K562 (cell line): Measurements from ENCODE around the gene DNASE1L1. TPM values are rescaled to one million over a fixed set of nuclear protein-coding genes. Genes with fewer than 3 reads are reported as not detected.
A peak's percentile ranks its signal among the peaks of the same experiment; 100 is the strongest.

Experiments used
- ATAC-seq: fragments of 200-7000 bp; cut with Tn5 transposase; 3 replicates; pipeline ENCODE4 v1.9.1; 2020; ENCODE audit warnings: moderate library complexity
- BruUV-seq: library from RNA; stranded (reverse); fragments of 400-500 nt; replicated peaks from 2 replicates; lab custom pipeline; 2021; lab: Mats Ljungman, UMichigan
- CTCF ChIA-PET: fragments of 300-600 bp; formaldehyde crosslinking; extraction: SDS; loops from one replicate; lab custom pipeline; 2021; ENCODE audit warnings: low intra/inter-chr PET ratio; lab: Yijun Ruan, JAX
- POLR2A ChIA-PET: fragments of 300-600, 350-650 bp; sonication (Branson Sonifier 250); formaldehyde crosslinking; extraction: SDS; loops from one replicate; lab custom pipeline; 2021; ENCODE audit warnings: antibody characterized with exemption, inconsistent platforms; lab: Yijun Ruan, JAX
- DNase-seq, 4 experiments: peaks; one replicate each; pipeline versions ENCODE4 v3.0.0 to v3.0.0-alpha.2; 2011 to 2018; ENCODE audit warnings: low spot score in 3 of 4, mixed read lengths in 3 of 4; ENCODE audit errors: extremely low read depth in 1 of 4
- FAIRE-seq: peaks from 2 replicates; lab custom pipeline; 2011; peaks lifted over from hg19 to GRCh38; lab: Jason Lieb, UNC
- H2AFZ ChIP-seq: 2 replicates; pipeline ENCODE4 v1.6.0; 2011; ENCODE audit warnings: low read depth, low read length, control low read depth, inconsistent platforms
- H3K27ac ChIP-seq: fragments of 200-600 bp; 3 replicates; pipeline ENCODE4 v1.8.0; 2011; ENCODE audit warnings: low read depth, mild to moderate bottlenecking, control low read depth, inconsistent platforms, low read length, moderate library complexity, mixed read lengths; ENCODE audit errors: extremely low read depth
- H3K27me3 ChIP-seq, 2 experiments: fragments of 300-600 bp in 1 of 2; 2 replicates in 1 of 2; 3 replicates in 1 of 2; pipeline versions ENCODE4 v1.6.0 to v1.8.0; 2011; ENCODE audit warnings: inconsistent platforms in 2 of 2, low read length in 2 of 2, mild to moderate bottlenecking in 1 of 2, mixed read lengths in 1 of 2, moderate library complexity in 1 of 2; ENCODE audit not compliant: control insufficient read depth in 2 of 2, insufficient read depth in 2 of 2
- H3K36me3 ChIP-seq: fragments of 300-600 bp; 3 replicates; pipeline ENCODE4 v1.8.0; 2011; ENCODE audit warnings: mild to moderate bottlenecking, low read length, inconsistent platforms; ENCODE audit not compliant: control insufficient read depth, insufficient read depth
- H3K4me1 ChIP-seq, 2 experiments: fragments of 200-600 bp in 1 of 2; replicated peaks in 1 of 2; 2 replicates in 1 of 2; 3 replicates in 1 of 2; pipeline versions ENCODE4 v1.5.1 to v1.8.0; 2011; ENCODE audit warnings: inconsistent platforms in 2 of 2, low read length in 2 of 2, mild to moderate bottlenecking in 1 of 2, mixed read lengths in 1 of 2, moderate library complexity in 1 of 2; ENCODE audit not compliant: control insufficient read depth in 2 of 2, insufficient read depth in 2 of 2
- H3K4me2 ChIP-seq: 2 replicates; pipeline ENCODE4 v1.6.1; 2011; ENCODE audit warnings: low read length, control low read depth, inconsistent platforms, mixed read lengths; ENCODE audit not compliant: insufficient read depth
- H3K4me3 ChIP-seq: fragments of 200-600 bp; sonication (generic), shearing (Covaris generic); 2 replicates; pipeline ENCODE4 v1.5.1; 2016; ENCODE audit warnings: control low read depth, inconsistent platforms
- H3K79me2 ChIP-seq: fragments of 200-600 bp; 3 replicates; pipeline ENCODE4 v1.8.0; 2011; ENCODE audit warnings: low read length, inconsistent platforms; ENCODE audit not compliant: control insufficient read depth, insufficient read depth
- H3K9ac ChIP-seq, 2 experiments: 2 replicates each; pipeline versions ENCODE4 v1.6.0 to v1.6.1; 2011; ENCODE audit warnings: low read depth in 2 of 2, low read length in 2 of 2, control low read depth in 1 of 2, inconsistent platforms in 1 of 2, mild to moderate bottlenecking in 1 of 2, mixed read lengths in 1 of 2; ENCODE audit not compliant: insufficient read depth in 1 of 2
- H3K9me1 ChIP-seq: one replicate; pipeline ENCODE4 v1.6.0; 2011; ENCODE audit warnings: inconsistent platforms, mild to moderate bottlenecking, low read length, moderate library complexity; ENCODE audit not compliant: control insufficient read depth, insufficient read depth
- H3K9me3 ChIP-seq: replicated peaks from 2 replicates; pipeline ENCODE4 v1.5.1; 2011; ENCODE audit warnings: low read depth, low read length, inconsistent platforms; ENCODE audit not compliant: control insufficient read depth, insufficient read depth
- H4K20me1 ChIP-seq: replicated peaks from 2 replicates; pipeline ENCODE4 v1.6.1; 2011; ENCODE audit warnings: low read length, inconsistent platforms, mixed read lengths; ENCODE audit not compliant: control insufficient read depth, insufficient read depth
- CBFA2T3 ChIP-seq: fragments of 450-650 bp; IDR thresholded peaks from 2 replicates; pipeline ENCODE4 v1.6.1; 2017
- GABPA ChIP-seq: fragments of 200-800 bp; sonication (Bioruptor generic); conservative IDR thresholded peaks from 2 replicates; pipeline ENCODE4 v1.6.1; 2016; ENCODE audit warnings: low read depth, missing genetic modification characterization, missing compliant biosample characterization
- SIN3A ChIP-seq, 2 experiments: fragments of 150-350 bp in 1 of 2; IDR thresholded peaks; 2 replicates each; pipeline ENCODE4 v1.6.1; 2011 to 2016; ENCODE audit warnings: borderline replicate concordance in 2 of 2, low read depth in 2 of 2, low read length in 2 of 2, mild to moderate bottlenecking in 2 of 2, moderate library complexity in 2 of 2; ENCODE audit not compliant: control insufficient read depth in 1 of 2
- ZBTB8A ChIP-seq: fragments of 450-650 bp; IDR thresholded peaks from 2 replicates; pipeline ENCODE4 v1.6.1; 2018; ENCODE audit warnings: mild to moderate bottlenecking, moderate library complexity; ENCODE audit not compliant: partially characterized antibody
- ZKSCAN1 ChIP-seq: fragments of 150-350 bp; IDR thresholded peaks from 2 replicates; pipeline ENCODE4 v1.6.1; 2016; ENCODE audit warnings: low read depth, low read length
- ZMIZ1 ChIP-seq, 2 experiments: fragments of 150-350 bp in 1 of 2; IDR thresholded peaks; 2 replicates each; pipeline ENCODE4 v1.6.1; 2012 to 2016; ENCODE audit warnings: low read depth in 2 of 2, low read length in 2 of 2, mild to moderate bottlenecking in 1 of 2, moderate library complexity in 1 of 2
- WGBS: fragments of 100-300 bp; shearing (Covaris generic); methylation state at CpG from one replicate; pipeline ENCODE4 v1.1.6; 2016; ENCODE audit warnings: low coverage, mixed read lengths; ENCODE audit not compliant: insufficient coverage; ENCODE audit errors: missing lambda C conversion rate; 5-methylcytosine and 5-hydroxymethylcytosine counted together
- in situ Hi-C: fragments of 300-500 bp; cut with MboI; formaldehyde crosslinking; loops from 4 replicates; pipeline ENCODE4 v1.15.0; 2018; ENCODE audit warnings: inconsistent platforms, mixed read lengths
- intact Hi-C: fragments of 100-400 bp; cut with micrococcal nuclease; formaldehyde crosslinking; loops from 2 replicates; pipeline ENCODE4 v1.14.2; 2022
- polyA plus RNA-seq, 8 experiments: library from polyadenylated mRNA; depleted of rRNA in 4 of 8; stranded (reverse) in 5 of 8; unstranded in 3 of 8; fragments of >200 nt; fragmentation: Nextera tagmentation in 2 of 8; fragmentation: Illumina TruSeq in 1 of 8; extraction: Ambion mirVana in 2 of 8; extraction: Trizol in 1 of 8; gene quantifications; 2 replicates each; pipeline versions ENCODE4 v1.2.1 to v1.2.3, GENCODE V29; 2011 to 2014; ENCODE audit warnings: inconsistent platforms in 1 of 8, missing spikeins in 1 of 8
- total RNA-seq, 7 experiments: library from RNA; depleted of rRNA in 6 of 7; stranded (reverse); fragments of >200 nt in 6 of 7; fragmentation: Illumina TruSeq in 2 of 7; extraction: Trizol in 2 of 7; gene quantifications; 2 replicates each; pipeline versions ENCODE4 v1.2.1 to v1.2.3, GENCODE V29; 2011 to 2021; ENCODE audit warnings: low replicate concordance in 1 of 7
- TF ChIP-seq, protein P1 (sequence below): fragments of 450-650 bp; IDR thresholded peaks from 2 replicates; pipeline ENCODE4 v1.6.1; 2017; ENCODE audit warnings: mild to moderate bottlenecking, moderate library complexity
- TF ChIP-seq, protein P2 (sequence below): sonication (generic); formaldehyde crosslinking; IDR thresholded peaks from 2 replicates; pipeline ENCODE4 v1.8.1; 2023; ENCODE audit warnings: mild to moderate bottlenecking, missing genetic modification reagents
- TF ChIP-seq, protein P3 (sequence below): sonication (generic); formaldehyde crosslinking; IDR thresholded peaks from 2 replicates; pipeline ENCODE4 v1.8.0; 2023; ENCODE audit warnings: mild to moderate bottlenecking, missing genetic modification reagents

Gene DNASE1L1
- total and polyA plus RNA-seq, 9 of the 15 experiments (the other 6 are each of a cell fraction or from before 2014, with no cell fraction given), result 0.73 to 12.6 (median 7.9) TPM

DNA sequence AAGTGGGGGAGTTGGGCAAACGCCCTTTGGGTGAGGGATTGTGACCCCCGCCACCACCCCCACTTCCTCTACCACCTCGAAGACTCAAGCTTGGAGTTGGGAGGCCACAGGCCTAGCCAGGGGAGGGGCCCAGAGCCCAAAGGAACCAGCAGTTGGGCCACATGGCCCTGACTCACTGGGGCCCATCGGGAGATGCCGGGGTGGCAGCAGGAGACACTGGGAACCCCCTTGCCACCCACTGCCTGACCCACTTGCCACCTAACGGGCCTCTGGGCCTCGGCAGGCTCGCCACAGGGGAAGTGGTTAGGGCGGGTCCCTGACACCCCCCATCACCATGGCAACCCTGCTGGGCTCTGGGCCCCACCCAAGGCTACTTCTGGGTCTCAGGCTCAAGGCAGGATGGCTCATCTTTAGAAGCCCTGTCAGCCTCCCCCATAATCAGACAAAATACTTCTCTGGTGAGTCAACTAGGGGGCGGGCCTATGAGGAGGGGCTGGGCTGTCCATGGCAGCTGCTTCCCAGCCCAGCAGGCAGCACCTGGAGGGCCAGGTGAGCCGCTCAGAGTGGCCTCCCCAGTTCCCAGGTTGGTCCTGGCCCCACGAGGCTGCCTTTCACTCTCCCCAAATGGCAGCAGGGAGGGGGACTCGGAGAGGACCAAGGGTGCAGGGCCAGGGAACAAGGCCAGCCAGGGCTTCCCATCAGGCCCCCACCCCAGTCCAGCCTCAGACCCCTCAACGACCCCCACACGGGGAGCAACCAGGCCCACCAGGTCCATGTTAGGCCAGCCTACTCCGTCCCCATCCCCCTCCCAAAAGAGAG, 40.2 kb downstream of the DNASE1L1 start:
- Histone ChIP-seq H3K9ac (peak overlapping the region; percentile 91 to 94), H3K79me2 (peaks cover 61% of the 10 kb centered on the region), H3K36me3 (peaks cover 50% of the 10 kb centered on the region; the same call in 2 of the 3 replicates), H2AFZ (no peak overlapping the region), H3K27ac (peak overlapping the region; percentile 99), H3K9me1 (no peaks in the 10 kb centered on the region), H3K4me1 (peaks cover 16 to 78% of the 10 kb centered on the region in 2 experiments), H3K9me3 (no peaks in the 10 kb centered on the region), H3K4me2 (peak overlapping the region; percentile 96), H3K27me3 (no peaks in the 10 kb centered on the region), H3K4me3 (peak overlapping the region; percentile 89), H4K20me1 (no peaks in the 10 kb centered on the region; the same call in 1 of the 2 replicates)
- ATAC-seq (peak; percentile 79), FAIRE-seq (peak; percentile 97), DNase-seq (peak; percentile 73 to 94 (median 82))
- ChIA-PET POLR2A (interaction anchor here (0.6 to 1.3 kb wide), 7 partner anchors 11 to 591 kb away, joined by 3 to 5 read pairs (median 4); partner anchors contain the start of gene FAM3A), CTCF (no interaction called here)
- WGBS, result 2% methylated on average over 7 of the region's 16 CpGs
- BruUV-seq, result no TSS peak
- intact Hi-C loops, result no loop called here
- in situ Hi-C loops, result no loop called here
- TF ChIP-seq SIN3A (IDR thresholded peaks at IDR 0.05; ENCODE audit: borderline replicate concordance in 2 of 2, control insufficient read depth in 1 of 2, low read depth in 2 of 2, low read length in 2 of 2) (peak in 1 of 2 experiments; percentile 35; a peak in 1 of 4 replicates), ZBTB8A (no peak), GABPA (no peak), ZMIZ1 (IDR thresholded peaks at IDR 0.05; ENCODE audit: low read depth in 2 of 2, low read length in 2 of 2) (no peak), CBFA2T3 (peak; percentile 57), ZKSCAN1 (no peak)
- TF ChIP-seq, protein P1, sequence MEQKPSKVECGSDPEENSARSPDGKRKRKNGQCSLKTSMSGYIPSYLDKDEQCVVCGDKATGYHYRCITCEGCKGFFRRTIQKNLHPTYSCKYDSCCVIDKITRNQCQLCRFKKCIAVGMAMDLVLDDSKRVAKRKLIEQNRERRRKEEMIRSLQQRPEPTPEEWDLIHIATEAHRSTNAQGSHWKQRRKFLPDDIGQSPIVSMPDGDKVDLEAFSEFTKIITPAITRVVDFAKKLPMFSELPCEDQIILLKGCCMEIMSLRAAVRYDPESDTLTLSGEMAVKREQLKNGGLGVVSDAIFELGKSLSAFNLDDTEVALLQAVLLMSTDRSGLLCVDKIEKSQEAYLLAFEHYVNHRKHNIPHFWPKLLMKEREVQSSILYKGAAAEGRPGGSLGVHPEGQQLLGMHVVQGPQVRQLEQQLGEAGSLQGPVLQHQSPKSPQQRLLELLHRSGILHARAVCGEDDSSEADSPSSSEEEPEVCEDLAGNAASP, result no peak
- TF ChIP-seq, protein P2, sequence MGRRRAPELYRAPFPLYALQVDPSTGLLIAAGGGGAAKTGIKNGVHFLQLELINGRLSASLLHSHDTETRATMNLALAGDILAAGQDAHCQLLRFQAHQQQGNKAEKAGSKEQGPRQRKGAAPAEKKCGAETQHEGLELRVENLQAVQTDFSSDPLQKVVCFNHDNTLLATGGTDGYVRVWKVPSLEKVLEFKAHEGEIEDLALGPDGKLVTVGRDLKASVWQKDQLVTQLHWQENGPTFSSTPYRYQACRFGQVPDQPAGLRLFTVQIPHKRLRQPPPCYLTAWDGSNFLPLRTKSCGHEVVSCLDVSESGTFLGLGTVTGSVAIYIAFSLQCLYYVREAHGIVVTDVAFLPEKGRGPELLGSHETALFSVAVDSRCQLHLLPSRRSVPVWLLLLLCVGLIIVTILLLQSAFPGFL, result no peak
- TF ChIP-seq, protein P3, sequence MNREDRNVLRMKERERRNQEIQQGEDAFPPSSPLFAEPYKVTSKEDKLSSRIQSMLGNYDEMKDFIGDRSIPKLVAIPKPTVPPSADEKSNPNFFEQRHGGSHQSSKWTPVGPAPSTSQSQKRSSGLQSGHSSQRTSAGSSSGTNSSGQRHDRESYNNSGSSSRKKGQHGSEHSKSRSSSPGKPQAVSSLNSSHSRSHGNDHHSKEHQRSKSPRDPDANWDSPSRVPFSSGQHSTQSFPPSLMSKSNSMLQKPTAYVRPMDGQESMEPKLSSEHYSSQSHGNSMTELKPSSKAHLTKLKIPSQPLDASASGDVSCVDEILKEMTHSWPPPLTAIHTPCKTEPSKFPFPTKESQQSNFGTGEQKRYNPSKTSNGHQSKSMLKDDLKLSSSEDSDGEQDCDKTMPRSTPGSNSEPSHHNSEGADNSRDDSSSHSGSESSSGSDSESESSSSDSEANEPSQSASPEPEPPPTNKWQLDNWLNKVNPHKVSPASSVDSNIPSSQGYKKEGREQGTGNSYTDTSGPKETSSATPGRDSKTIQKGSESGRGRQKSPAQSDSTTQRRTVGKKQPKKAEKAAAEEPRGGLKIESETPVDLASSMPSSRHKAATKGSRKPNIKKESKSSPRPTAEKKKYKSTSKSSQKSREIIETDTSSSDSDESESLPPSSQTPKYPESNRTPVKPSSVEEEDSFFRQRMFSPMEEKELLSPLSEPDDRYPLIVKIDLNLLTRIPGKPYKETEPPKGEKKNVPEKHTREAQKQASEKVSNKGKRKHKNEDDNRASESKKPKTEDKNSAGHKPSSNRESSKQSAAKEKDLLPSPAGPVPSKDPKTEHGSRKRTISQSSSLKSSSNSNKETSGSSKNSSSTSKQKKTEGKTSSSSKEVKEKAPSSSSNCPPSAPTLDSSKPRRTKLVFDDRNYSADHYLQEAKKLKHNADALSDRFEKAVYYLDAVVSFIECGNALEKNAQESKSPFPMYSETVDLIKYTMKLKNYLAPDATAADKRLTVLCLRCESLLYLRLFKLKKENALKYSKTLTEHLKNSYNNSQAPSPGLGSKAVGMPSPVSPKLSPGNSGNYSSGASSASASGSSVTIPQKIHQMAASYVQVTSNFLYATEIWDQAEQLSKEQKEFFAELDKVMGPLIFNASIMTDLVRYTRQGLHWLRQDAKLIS (CRISPR knock-in tag), result no peak
